GM12874 (cell line): ENCODE results near the gene BCAR1.

ENCODE experiments used
- CTCF ChIP-seq: IDR thresholded peaks from 2 replicates; pipeline ENCODE4 v1.5.1; 2011; ENCODE audit warnings: low read depth, mild to moderate bottlenecking, control low read depth, low read length, moderate library complexity; ENCODE audit not compliant: insufficient read depth

Gene BCAR1

GRCh38 chr16:75219838-75220237, 31.6 kb downstream of the BCAR1 start:
- no peak for TF ChIP-seq CTCF

- TF ChIP-seq CTCF, result no peak
Observed at GRCh38 chr16:75219088-75219487, 32.3 kb downstream of the BCAR1 start.

- TF ChIP-seq CTCF, result no peak
Observed at GRCh38 chr16:75218256-75219076, 33.0 kb downstream of the BCAR1 start, which contains the start of gene CTRB1. Gene CTRB1, plus strand, starts transcription at chr16:75218988. Its CDS starts 20 bp downstream, at chr16:75219008.

- TF ChIP-seq CTCF, result no peak
Observed at GRCh38 chr16:75217389-75217851, 34.0 kb downstream of the BCAR1 start.

GRCh38 chr16:75216576-75216975, 34.8 kb downstream of the BCAR1 start:
- no peak for TF ChIP-seq CTCF

- TF ChIP-seq CTCF, result no peak
Observed at GRCh38 chr16:75216127-75216526, 35.3 kb downstream of the BCAR1 start.

- TF ChIP-seq CTCF, result no peak
Observed at GRCh38 chr16:75209944-75210343, 41.5 kb downstream of the BCAR1 start.
